Spleen (tissue), 7 donors: ENCODE data around the gene SLC25A38.

Experiments used
- CTCF ChIP-seq, 11 experiments: fragments of 200-600 bp in 7 of 11; fragments of 450-650 bp in 4 of 11; sonication (generic) in 4 of 11; IDR thresholded peaks in 8 of 11; conservative IDR thresholded peaks in 3 of 11; 1 replicate in 7 of 11; 2 replicates in 4 of 11; pipeline versions ENCODE4 v1.4.0 to v1.8.0; 2016 to 2021; ENCODE audit warnings: antibody characterized with exemption in 11 of 11, inconsistent platforms in 4 of 11, mild to moderate bottlenecking in 1 of 11
- POLR2A ChIP-seq, 3 donors: fragments of 450-650 bp; IDR thresholded peaks; one replicate each; pipeline ENCODE4 v1.5.1; 2017; ENCODE audit warnings: antibody characterized with exemption in 3 of 3, mild to moderate bottlenecking in 1 of 3
- POLR2AphosphoS5 ChIP-seq, 3 donors: sonication (generic); formaldehyde crosslinking; IDR thresholded peaks; one replicate each; pipeline ENCODE4 v1.5.1; 2017; ENCODE audit warnings: antibody characterized with exemption in 3 of 3
- donor health status: DM: no; HTN: no; CAD: no; lungs with moderate emphysema.
- donor health status: DM: no; HTN: no; CAD: no.
- donor health status: DM: no; HTN: no; CAD: no.

GRCh38 chr3:39343760-39344159, 39.4 kb upstream of the SLC25A38 start:
- TF ChIP-seq POLR2A (IDR thresholded peaks at IDR 0.05) (no peak), CTCF (IDR thresholded peaks at IDR 0.05 in 8 of 11, conservative IDR thresholded peaks at IDR 0.05 in 3 of 11) (no peak), POLR2AphosphoS5 (IDR thresholded peaks at IDR 0.05) (no peak)
